ENCODE results near the gene RPN1. TPM values are rescaled to one million over a fixed set of nuclear protein-coding genes. Genes with fewer than 3 reads are reported as not detected.
"Not testable (repeated sequence)": the region's sequence is repeated elsewhere in the genome, so short reads cannot be mapped to it uniquely, and the experiment has no call there.

The RPN1 gene
- total RNA-seq, 1 donor from 2014 or later, result 250 TPM

- TF ChIP-seq CTCF (IDR thresholded peaks at IDR 0.05; ENCODE audit: unreplicated experiment), result no peak
- no peak for DNase-seq (ENCODE audit: low spot score)
- Mint-ChIP-seq H3K9me3 (ENCODE audit: unreplicated experiment) (peaks cover 5% of the 10 kb centered on the region), H3K36me3 (ENCODE audit: low read depth, unreplicated experiment) (peaks cover 12% of the 10 kb centered on the region), H3K4me1 (ENCODE audit: unreplicated experiment) (peaks cover 14% of the 10 kb centered on the region), H3K4me3 (ENCODE audit: unreplicated experiment) (no peak overlapping the region), H3K27ac (ENCODE audit: unreplicated experiment) (no peak overlapping the region), H3K27me3 (ENCODE audit: unreplicated experiment) (peaks cover 12% of the 10 kb centered on the region)
These were observed 63.2 kb downstream of the RPN1 start for GRCh38 chr3:128587391-128587790.

- not testable (repeated sequence) for H3K4me3 Mint-ChIP-seq (ENCODE audit: unreplicated experiment); DNase-seq (ENCODE audit: low spot score); H3K9me3 Mint-ChIP-seq (ENCODE audit: unreplicated experiment); H3K27ac Mint-ChIP-seq (ENCODE audit: unreplicated experiment)
- Mint-ChIP-seq H3K36me3 (ENCODE audit: low read depth, unreplicated experiment) (peaks cover 12% of the 10 kb centered on the region), H3K4me1 (ENCODE audit: unreplicated experiment) (peaks cover 15% of the 10 kb centered on the region), H3K27me3 (ENCODE audit: unreplicated experiment) (peaks cover 12% of the 10 kb centered on the region)
These were observed 63.7 kb downstream of the RPN1 start for GRCh38 chr3:128586932-128587331.

- H3K27ac Mint-ChIP-seq (ENCODE audit: unreplicated experiment); DNase-seq (ENCODE audit: low spot score); H3K9me3 Mint-ChIP-seq (ENCODE audit: unreplicated experiment); H3K4me3 Mint-ChIP-seq (ENCODE audit: unreplicated experiment): not testable (repeated sequence)
- H3K27me3 Mint-ChIP-seq (ENCODE audit: unreplicated experiment), result peaks cover 14% of the 10 kb centered on the region
- H3K36me3 Mint-ChIP-seq (ENCODE audit: low read depth, unreplicated experiment), result peaks cover 12% of the 10 kb centered on the region
- H3K4me1 Mint-ChIP-seq (ENCODE audit: unreplicated experiment), result peaks cover 15% of the 10 kb centered on the region
These were observed 64.2 kb downstream of the RPN1 start for GRCh38 chr3:128586391-128586790.

- Mint-ChIP-seq H3K36me3 (ENCODE audit: low read depth, unreplicated experiment) (peaks cover 12% of the 10 kb centered on the region), H3K9me3 (ENCODE audit: unreplicated experiment) (peaks cover 5% of the 10 kb centered on the region), H3K4me1 (ENCODE audit: unreplicated experiment) (peaks cover 15% of the 10 kb centered on the region), H3K27ac (ENCODE audit: unreplicated experiment) (no peak overlapping the region), H3K4me3 (ENCODE audit: unreplicated experiment) (no peak overlapping the region), H3K27me3 (ENCODE audit: unreplicated experiment) (peaks cover 14% of the 10 kb centered on the region)
- no peak for DNase-seq (ENCODE audit: low spot score)
- TF ChIP-seq CTCF (IDR thresholded peaks at IDR 0.05; ENCODE audit: unreplicated experiment), result no peak
These were observed 64.6 kb downstream of the RPN1 start for GRCh38 chr3:128585974-128586373.

GRCh38 chr3:128585189-128585588 lies 65.4 kb downstream of the RPN1 start:
- DNase-seq (ENCODE audit: low spot score), result no peak
- Mint-ChIP-seq H3K36me3 (ENCODE audit: low read depth, unreplicated experiment) (peaks cover 12% of the 10 kb centered on the region), H3K27ac (ENCODE audit: unreplicated experiment) (no peak overlapping the region), H3K4me3 (ENCODE audit: unreplicated experiment) (no peak overlapping the region), H3K27me3 (ENCODE audit: unreplicated experiment) (peaks cover 12% of the 10 kb centered on the region), H3K9me3 (ENCODE audit: unreplicated experiment) (peaks cover 5% of the 10 kb centered on the region), H3K4me1 (ENCODE audit: unreplicated experiment) (peaks cover 15% of the 10 kb centered on the region)
- TF ChIP-seq CTCF (IDR thresholded peaks at IDR 0.05; ENCODE audit: unreplicated experiment), result no peak

GRCh38 chr3:128584412-128585020 lies 66.1 kb downstream of the RPN1 start:
- no peak overlapping the region for H3K4me3 Mint-ChIP-seq (ENCODE audit: unreplicated experiment)
- peaks cover 15% of the 10 kb centered on the region for H3K4me1 Mint-ChIP-seq (ENCODE audit: unreplicated experiment)
- H3K27me3 Mint-ChIP-seq (ENCODE audit: unreplicated experiment), result peaks cover 12% of the 10 kb centered on the region
- H3K9me3 Mint-ChIP-seq (ENCODE audit: unreplicated experiment), result peaks cover 4% of the 10 kb centered on the region
- H3K27ac Mint-ChIP-seq (ENCODE audit: unreplicated experiment), result no peak overlapping the region
- peaks cover 9% of the 10 kb centered on the region for H3K36me3 Mint-ChIP-seq (ENCODE audit: low read depth, unreplicated experiment)
- peak; percentile 76 for DNase-seq (ENCODE audit: low spot score)
- peak; percentile 37 for TF ChIP-seq CTCF (IDR thresholded peaks at IDR 0.05; ENCODE audit: unreplicated experiment)

Measured in endothelial cell (in vitro differentiated cells).